Globus pallidus (tissue), 1 donor: ENCODE data around the gene KIF16B.
A peak's percentile ranks its signal among the peaks of the same experiment; 100 is the strongest.
"Not testable (repeated sequence)": the region's sequence is repeated elsewhere in the genome, so short reads cannot be mapped to it uniquely, and the experiment has no call there.

Experiments used
- DNase-seq: peaks from one replicate; pipeline ENCODE4 v3.0.0-alpha.2; 2015; ENCODE audit warnings: low spot score

The KIF16B gene

GRCh38 chr20:16522651-16523050 lies 50.6 kb downstream of the KIF16B start:
- not testable (repeated sequence) for DNase-seq

GRCh38 chr20:16520154-16520553 lies 53.1 kb downstream of the KIF16B start:
- DNase-seq: no peak

DNA sequence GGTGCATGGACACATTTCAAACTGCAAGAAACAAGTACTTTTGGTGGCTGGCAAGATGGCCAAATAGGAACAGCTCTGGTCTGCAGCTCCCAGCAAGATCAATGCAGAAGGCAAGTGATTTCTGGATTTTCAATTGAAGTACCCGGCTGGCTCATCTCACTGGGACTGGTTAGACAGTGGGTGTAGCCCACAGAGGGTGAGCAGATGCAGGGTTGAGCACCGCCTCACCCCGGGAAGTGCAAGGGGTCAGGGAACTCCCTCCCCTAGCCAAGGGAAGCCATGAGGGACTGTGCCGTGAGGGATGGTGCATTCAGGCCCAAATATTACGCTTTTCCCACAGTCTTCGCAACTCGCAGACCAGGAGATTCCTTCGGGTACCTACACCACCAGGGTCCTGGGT lies 53.6 kb downstream of the KIF16B start:
- not testable (repeated sequence) for DNase-seq

DNA sequence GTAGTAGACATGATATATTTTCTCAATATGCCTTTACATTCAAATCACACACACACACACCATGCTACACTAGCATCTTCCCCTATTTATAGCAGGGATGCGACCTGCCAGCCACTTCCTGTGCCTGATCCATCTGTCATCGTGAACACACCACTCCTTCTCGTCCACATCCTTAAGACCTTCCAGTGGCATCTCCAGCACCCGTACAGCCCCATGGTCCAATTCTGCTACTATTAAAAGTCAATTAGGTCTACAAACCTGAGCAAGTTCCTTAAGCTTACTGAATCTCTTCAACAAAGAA lies 54.5 kb downstream of the KIF16B start:
- DNase-seq: no peak

GRCh38 chr20:16517946-16518783 lies 55.1 kb downstream of the KIF16B start:
- DNase-seq: peak; percentile 30

DNA sequence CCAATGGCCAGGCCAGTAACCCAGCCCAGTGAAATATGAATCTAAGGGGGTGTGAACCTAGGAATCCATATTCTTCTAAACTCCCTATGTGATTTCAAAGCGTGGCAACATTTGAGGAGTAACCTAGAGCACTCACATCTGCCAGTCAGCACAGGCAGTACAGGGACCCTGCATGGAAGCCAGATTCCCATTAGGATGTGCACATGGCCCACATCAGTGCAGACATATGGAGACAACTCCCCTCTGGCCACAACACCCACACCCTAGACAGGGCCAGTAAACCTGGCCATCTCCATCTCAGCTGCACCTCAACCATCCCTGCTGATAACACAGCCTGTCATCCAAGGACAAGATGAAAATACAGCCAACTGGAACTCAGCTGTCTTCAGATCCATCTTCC lies 56.5 kb downstream of the KIF16B start:
- DNase-seq: no peak

DNA sequence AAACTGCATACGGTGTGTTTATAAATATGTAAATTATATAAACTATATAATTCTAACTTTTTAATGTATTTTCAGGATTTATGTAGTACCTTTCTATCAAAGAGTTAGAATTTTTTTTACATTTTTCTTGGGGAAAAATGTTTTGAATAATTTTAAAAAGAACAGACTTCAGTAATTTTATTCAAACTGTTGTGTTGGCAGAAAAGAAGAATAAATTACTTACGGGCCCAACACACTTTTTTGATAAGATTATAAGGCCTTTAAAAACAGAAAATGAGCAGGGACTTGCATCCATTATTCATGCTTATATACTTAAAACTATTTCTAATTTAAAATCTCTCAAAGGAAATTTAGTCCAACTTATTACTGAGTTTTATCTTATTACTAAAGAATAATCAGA lies 58.2 kb downstream of the KIF16B start:
- DNase-seq: no peak

- peak; percentile 49 for DNase-seq
Observed at GRCh38 chr20:16514140-16514539, 59.1 kb downstream of the KIF16B start.

DNA sequence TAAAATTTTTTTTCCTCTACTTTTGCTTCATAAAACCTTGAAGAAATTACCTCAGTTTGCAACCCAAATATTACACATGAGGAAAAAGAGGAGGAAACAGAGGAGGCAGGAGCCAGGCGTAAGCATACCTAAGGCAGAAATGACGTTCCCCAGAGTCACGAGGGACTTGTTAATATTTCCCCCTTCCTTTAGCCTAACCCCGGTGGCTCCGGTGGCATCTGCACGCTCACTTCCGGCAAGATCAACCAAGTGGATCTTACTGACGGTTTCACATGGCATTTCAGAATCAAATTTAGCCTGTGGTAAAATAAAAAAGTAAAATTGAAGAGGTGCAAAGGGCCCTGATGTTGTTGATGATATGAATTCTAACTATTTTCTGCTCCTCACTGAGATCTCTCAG lies 67.4 kb downstream of the KIF16B start:
- DNase-seq: no peak

GRCh38 chr20:16501301-16501700 lies 71.9 kb downstream of the KIF16B start:
- no peak for DNase-seq

GRCh38 chr20:16500197-16500596 lies 73.1 kb downstream of the KIF16B start:
- DNase-seq: no peak

GRCh38 chr20:16498526-16499253 lies 74.6 kb downstream of the KIF16B start:
- DNase-seq: no peak

- DNase-seq: no peak
Observed at GRCh38 chr20:16497896-16498295, 75.4 kb downstream of the KIF16B start.

GRCh38 chr20:16493486-16493885 lies 79.8 kb downstream of the KIF16B start:
- DNase-seq: no peak

DNA sequence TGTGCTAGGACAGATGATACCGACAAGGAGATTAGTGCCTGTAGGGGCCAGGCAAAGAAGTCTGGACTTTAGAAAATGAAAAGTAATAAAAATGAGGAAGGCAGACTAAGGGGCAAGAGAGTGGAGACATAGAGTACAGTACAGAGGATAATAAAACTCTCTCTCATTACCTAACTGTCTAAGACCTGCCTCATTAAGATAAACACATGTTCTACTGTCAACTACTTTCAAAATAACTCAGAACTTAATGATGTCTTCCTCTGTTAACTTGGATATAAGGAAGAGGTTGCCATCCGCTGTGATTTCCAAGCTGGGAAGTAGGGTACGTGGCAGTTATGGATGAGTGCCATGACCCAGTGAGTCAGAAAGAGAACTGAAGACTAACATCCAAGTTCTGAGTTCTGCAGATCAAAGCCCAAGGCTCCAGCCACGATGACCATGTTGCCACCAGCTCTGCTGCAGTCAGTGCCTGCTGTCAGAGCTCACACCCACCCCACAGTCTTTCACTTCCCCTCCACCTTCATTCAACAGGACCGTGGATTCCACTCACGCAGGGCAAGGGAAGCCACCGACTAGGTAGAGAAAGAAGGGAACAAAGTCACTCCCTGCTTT lies 81.8 kb downstream of the KIF16B start:
- peak; percentile 42 for DNase-seq

- DNase-seq: no peak
Observed at GRCh38 chr20:16490696-16491095, 82.6 kb downstream of the KIF16B start.

GRCh38 chr20:16488616-16489015 lies 84.6 kb downstream of the KIF16B start:
- DNase-seq: no peak

DNA sequence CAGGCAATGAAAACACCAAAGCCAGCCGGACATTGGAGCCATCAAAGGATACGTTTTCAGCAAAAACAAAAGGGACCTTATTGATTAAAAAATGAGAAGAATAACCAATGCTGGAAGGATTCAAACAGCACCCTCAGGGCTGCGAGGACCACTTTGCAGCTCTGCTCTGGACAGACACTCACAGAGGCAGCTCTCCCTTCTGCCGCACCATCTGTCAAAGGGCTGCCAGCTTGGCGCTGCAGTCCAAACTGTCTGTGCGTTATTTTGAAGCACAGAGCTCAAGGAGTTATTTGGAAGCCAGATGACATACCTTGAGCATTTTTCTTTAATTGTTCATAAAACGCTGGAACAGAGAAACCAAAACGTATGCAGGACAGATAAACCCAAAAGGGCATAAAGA lies 85.2 kb downstream of the KIF16B start:
- DNase-seq: no peak

- DNase-seq: no peak
Observed at GRCh38 chr20:16486532-16486931, 86.7 kb downstream of the KIF16B start.

DNA sequence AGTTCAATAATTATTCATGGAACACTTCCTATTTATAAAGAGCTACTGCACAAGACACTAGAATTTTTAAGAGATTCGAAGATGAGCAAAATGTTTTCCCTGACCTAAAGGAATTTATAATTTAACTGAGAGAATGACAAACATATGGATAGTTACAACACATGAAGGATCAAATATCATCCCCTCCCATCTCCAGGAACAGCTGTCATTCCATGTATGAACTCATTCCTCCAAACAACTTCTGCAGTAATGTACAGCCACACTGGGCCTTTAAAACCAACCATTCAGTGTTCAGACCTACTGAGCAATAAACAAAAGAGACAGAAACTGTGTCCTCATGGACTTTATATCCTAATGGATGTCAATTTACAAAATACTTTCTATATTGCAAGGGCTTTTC lies 87.8 kb downstream of the KIF16B start:
- DNase-seq: no peak

GRCh38 chr20:16483024-16483423 lies 90.2 kb downstream of the KIF16B start:
- DNase-seq: no peak

DNA sequence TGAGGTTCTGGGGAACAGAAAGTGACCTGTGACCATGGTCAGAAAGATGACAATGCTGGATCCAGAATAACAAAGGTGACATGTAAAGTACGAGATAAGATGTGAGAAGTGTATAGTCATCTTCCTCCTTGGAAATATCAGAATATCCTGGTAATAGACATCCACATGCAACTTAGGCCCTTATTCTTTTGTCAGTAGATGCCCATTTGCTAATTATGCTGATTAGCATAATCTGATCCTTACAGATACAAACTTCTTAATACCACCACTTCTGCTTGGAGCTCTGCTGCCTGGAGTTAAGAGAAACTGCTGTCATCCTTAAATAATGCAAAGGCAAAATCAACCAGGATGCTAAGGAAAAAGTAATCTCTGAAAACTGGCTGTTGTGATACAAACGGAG lies 91.3 kb downstream of the KIF16B start:
- DNase-seq: no peak

DNA sequence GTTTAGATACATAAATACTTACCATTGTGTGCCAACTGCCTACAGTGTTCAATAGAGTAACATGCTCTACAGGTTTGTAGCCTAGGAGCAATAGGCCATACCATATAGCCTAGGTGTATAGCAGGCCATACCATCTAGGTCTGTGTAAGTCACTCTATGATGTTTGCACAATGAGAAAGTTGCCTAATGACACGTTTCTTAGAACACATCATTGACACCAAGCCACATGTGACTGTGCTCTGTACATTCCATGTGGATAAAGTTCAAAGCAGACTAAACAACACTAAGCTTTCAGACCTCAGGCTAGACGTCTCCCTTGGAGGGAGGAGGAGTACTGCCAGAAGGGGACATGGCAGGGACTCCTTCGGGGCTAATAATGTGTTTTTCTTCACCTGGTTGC lies 93.6 kb downstream of the KIF16B start:
- no peak for DNase-seq
